ENCODE results near the gene NCF1. TPM values are rescaled to one million over a fixed set of nuclear protein-coding genes. Genes with fewer than 3 reads are reported as not detected.
A peak's percentile ranks its signal among the peaks of the same experiment; 100 is the strongest.
"Not testable (repeated sequence)": the region's sequence is repeated elsewhere in the genome, so short reads cannot be mapped to it uniquely, and the experiment has no call there.

The NCF1 gene
- total RNA-seq, 1 experiment from 2014 or later, result 0.68 TPM

DNA sequence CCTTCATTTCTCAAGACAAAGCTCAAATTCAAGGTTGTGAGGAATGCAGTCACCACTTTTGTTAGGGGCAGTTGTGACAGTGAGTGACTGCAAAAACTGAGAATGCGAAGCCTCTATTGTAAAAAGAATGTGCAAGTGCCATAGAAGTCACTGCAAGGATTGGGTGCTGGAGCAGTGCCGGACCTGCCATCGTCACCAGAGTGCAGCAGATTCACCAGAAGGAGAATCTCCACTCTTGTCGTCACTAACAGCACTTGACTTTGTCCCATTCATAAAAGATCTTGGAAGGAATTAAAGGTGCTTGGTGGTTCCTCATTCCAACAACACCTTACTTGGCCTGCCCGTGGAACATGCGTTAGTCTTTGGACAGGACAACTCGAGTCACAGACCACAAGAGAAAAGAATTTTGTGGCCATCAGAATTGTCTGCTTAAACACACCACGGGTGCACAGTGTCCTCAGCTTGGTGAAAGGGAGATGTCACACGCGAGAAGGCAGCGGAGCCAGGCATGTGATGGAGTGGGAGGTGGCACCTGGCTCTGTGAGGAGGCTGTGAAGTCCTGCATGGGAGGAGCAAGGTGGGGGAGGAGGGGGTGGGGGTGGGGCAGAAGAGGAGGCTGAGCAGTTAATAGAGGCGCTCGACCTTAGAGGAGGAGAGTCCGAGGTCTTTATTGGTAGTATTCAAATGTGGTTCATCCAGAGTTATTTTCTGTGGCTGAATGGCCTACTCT is 33.7 kb upstream of the NCF1 start:
- DNase-seq (ENCODE audit: low spot score); CTCF ChIA-PET; H3K27ac Mint-ChIP-seq; H3K27me3 Mint-ChIP-seq (ENCODE audit: low read depth); H3K4me3 Mint-ChIP-seq; H3K4me1 Mint-ChIP-seq; H3K9me3 Mint-ChIP-seq; ATAC-seq; H3K36me3 Mint-ChIP-seq; POLR2A ChIA-PET: not testable (repeated sequence)

DNA sequence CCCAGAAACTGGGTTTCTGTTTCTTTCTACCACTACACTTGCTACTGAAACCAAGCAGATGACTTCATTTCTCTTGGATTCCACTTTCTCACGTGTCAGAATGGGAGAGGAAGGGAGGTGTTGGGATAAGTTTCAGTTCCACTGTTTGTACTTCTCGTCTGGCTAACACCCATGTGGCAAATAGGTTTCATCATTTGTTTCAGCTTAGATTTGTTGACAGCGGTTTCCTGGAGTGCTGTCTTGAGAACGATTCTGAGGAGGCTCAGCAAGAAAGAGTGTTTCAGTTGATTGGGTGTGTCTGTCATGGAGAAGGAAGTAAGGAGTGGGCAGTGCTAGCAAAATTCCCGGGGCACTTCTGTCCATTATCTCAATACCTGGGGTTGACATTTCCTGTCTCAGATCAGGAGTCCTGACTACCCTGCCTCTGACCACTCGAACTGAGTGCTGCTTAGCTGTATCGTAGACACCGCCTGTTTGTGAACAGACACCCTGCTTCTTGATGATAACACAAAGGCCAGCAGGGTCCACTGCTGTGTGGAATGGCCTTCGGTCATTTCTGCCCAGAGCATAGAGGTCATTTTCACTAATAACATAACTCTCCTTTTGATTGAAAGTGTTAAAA is 29.8 kb upstream of the NCF1 start:
- H3K9me3 Mint-ChIP-seq; DNase-seq (ENCODE audit: low spot score); POLR2A ChIA-PET; H3K4me1 Mint-ChIP-seq; H3K36me3 Mint-ChIP-seq; H3K4me3 Mint-ChIP-seq; H3K27me3 Mint-ChIP-seq (ENCODE audit: low read depth); H3K27ac Mint-ChIP-seq; CTCF ChIA-PET; ATAC-seq: not testable (repeated sequence)

DNA sequence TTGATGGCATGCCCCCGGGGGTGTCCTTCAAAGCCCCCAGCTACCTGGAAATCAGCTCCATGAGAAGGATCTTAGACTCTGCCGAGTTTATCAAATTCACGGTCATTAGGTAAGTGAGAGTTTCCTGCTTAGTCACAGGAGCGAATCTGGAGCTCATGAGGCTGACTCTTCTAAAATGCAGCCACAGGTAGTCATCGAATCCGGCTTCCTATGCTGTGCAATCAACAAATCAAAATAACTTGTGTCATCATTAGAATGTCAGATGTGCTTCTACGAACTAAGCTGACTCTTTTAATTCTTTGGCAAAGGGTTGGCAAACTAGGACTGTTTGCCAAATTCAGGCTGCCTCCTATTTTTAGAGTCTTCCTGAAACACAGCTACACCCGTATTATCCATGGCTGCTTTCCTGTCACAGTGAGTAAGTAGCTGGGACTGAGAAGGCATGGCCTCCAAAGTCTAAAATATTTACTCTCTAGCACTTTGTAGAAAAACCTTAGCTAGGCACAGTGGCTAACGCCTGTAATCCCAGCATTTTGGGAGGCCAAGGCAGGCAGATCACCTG is 19.8 kb upstream of the NCF1 start:
- POLR2A ChIA-PET; H3K9me3 Mint-ChIP-seq; DNase-seq (ENCODE audit: low spot score); CTCF ChIA-PET; H3K4me1 Mint-ChIP-seq; H3K36me3 Mint-ChIP-seq; ATAC-seq; H3K4me3 Mint-ChIP-seq; H3K27ac Mint-ChIP-seq; H3K27me3 Mint-ChIP-seq (ENCODE audit: low read depth): not testable (repeated sequence)

DNA sequence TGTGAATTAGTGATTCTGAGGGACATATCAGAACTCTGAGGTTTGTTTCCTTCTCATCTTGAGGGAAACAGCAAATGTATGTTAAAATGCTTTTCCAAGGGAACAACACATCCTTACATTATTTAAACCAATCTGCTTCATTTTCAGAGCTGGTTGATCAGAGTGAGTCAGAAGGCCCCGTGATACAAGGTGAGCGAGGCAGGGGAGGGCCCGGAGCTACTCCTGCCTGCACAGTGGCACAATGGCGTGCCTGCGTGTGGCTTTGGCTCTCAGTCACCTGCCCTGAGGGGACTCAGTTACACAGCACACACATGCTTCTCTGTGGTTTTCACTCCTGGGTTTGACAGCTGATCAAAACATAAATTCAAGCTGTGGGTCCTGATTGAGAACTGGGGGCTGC is 17.1 kb upstream of the NCF1 start:
- H3K27me3 Mint-ChIP-seq (ENCODE audit: low read depth); H3K27ac Mint-ChIP-seq; ATAC-seq; DNase-seq (ENCODE audit: low spot score); CTCF ChIA-PET; H3K9me3 Mint-ChIP-seq; H3K36me3 Mint-ChIP-seq; H3K4me3 Mint-ChIP-seq; POLR2A ChIA-PET; H3K4me1 Mint-ChIP-seq: not testable (repeated sequence)

DNA sequence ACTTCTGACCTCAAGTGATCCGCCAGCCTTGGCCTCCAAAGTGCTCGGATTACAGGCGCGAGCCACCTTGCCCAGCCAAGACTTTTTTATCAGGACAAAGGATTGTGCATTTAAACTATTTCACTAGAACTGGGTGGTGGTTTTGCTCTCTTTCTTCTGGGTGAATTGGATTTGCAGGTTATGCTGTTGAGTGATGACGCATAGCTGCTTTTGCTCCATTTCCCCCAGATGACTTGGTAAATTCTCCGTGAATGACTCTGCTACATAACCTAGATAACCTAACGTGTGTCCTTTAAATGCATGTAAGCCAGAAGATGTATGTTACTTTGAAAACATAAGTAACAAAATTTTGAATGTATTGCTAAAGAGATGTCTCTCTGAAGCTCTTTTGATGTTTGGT is 15.5 kb upstream of the NCF1 start:
- H3K27ac Mint-ChIP-seq; H3K36me3 Mint-ChIP-seq; H3K4me1 Mint-ChIP-seq; DNase-seq (ENCODE audit: low spot score); H3K27me3 Mint-ChIP-seq (ENCODE audit: low read depth); ATAC-seq; H3K9me3 Mint-ChIP-seq; POLR2A ChIA-PET; CTCF ChIA-PET; H3K4me3 Mint-ChIP-seq: not testable (repeated sequence)

DNA sequence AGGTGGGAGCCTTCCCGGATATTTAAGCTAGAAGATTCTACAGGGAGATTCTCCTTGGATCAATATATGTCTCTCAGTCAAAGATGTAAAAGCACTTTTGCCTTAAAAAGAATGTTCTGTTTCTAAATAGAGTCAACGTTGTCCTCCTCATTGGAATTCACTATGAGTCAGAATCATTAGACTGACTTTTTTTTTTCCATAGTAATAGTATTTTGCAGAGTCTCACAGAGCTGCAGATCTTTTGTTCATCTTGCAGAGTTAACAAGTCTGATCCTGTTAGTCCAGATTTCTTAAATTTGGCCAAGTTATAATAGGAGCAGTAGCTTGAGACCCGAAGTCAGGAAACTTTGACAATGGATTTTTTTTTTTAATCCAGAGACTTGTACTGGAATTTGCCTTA is 14.8 kb upstream of the NCF1 start:
- H3K4me3 Mint-ChIP-seq; H3K36me3 Mint-ChIP-seq; H3K9me3 Mint-ChIP-seq; H3K27ac Mint-ChIP-seq; CTCF ChIA-PET; ATAC-seq; H3K4me1 Mint-ChIP-seq; H3K27me3 Mint-ChIP-seq (ENCODE audit: low read depth); DNase-seq (ENCODE audit: low spot score); POLR2A ChIA-PET: not testable (repeated sequence)

DNA sequence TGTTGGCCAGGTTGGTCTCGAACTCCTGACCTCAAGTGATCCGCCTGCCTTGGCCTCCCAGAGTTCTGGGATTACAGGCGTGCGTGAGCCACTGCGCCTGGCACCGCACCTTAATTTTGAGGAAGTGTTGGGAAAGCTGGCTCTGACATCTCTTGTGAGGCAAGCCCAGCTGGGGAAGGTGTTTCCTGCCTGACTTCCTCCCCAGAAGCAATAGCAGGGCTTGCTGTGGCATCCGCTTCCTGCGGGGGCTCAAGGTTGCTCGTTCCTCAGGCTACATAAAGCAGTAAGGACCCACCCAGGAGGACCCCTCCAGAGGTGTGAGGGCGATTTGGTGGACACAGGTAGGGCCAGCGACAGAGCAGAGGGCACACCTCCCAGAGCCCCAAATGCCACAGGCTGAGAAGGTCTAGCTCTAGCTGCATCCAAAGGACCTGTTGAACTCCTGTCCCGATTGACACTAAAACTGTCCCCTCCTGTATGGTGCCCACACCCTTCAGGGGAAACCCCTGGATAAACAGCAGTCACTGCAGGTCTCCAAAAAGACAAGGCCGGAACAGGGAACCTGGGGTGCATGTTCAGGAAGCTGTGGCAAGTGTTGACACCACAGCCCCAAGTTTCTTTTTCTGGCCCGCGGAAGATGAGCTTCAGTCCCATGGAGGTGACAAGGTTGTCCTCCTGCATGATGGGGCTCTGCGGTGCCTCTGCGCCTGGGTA is 8.4 kb upstream of the NCF1 start:
- H3K36me3 Mint-ChIP-seq; H3K27me3 Mint-ChIP-seq (ENCODE audit: low read depth); POLR2A ChIA-PET; H3K4me1 Mint-ChIP-seq; DNase-seq (ENCODE audit: low spot score); H3K27ac Mint-ChIP-seq; CTCF ChIA-PET; ATAC-seq; H3K4me3 Mint-ChIP-seq; H3K9me3 Mint-ChIP-seq: not testable (repeated sequence)

DNA sequence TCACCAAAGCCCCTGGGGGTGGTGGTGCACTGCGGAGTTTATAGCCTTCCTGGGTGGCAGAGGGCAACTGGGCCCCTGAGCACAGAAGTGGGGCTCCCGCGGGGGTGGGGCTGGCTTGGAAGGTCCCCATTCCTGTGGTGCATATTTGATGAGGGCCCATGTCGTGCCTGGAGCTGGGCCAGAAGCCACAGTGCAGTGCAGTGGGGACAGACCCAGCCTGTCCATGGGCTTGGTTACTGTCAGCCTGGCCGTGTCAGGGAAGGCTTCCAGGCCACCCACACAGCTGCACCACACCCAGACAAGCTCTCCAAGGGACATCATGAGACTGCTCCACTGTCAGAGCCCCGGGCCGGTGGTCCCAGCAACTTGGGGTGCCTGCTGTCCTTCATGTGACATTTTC is 7.3 kb upstream of the NCF1 start:
- POLR2A ChIA-PET; ATAC-seq; DNase-seq (ENCODE audit: low spot score); CTCF ChIA-PET; H3K36me3 Mint-ChIP-seq; H3K4me1 Mint-ChIP-seq; H3K9me3 Mint-ChIP-seq; H3K27ac Mint-ChIP-seq; H3K4me3 Mint-ChIP-seq; H3K27me3 Mint-ChIP-seq (ENCODE audit: low read depth): not testable (repeated sequence)

DNA sequence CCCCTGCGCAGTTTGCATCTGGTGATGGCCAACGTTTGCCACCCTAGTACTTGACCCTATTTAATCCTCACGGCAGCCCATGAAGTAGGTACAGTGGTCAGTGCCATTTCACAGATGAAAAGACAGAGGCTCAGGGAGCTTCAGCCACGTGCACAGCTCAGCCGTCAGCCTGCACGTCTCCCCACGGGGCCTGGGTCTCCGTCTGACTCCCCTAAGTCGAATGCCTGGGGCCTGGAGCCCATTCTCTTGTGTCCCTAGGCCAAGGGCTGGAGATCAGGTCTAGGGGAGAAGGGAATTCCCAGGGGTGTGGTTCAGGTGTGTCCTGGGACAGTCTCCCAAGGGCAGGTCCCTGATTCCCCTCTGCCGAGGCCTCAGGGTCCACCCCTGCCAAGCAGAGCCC is 6.8 kb upstream of the NCF1 start:
- DNase-seq (ENCODE audit: low spot score); CTCF ChIA-PET; H3K4me1 Mint-ChIP-seq; H3K9me3 Mint-ChIP-seq; POLR2A ChIA-PET; H3K36me3 Mint-ChIP-seq; H3K27me3 Mint-ChIP-seq (ENCODE audit: low read depth); H3K4me3 Mint-ChIP-seq; H3K27ac Mint-ChIP-seq; ATAC-seq: not testable (repeated sequence)

DNA sequence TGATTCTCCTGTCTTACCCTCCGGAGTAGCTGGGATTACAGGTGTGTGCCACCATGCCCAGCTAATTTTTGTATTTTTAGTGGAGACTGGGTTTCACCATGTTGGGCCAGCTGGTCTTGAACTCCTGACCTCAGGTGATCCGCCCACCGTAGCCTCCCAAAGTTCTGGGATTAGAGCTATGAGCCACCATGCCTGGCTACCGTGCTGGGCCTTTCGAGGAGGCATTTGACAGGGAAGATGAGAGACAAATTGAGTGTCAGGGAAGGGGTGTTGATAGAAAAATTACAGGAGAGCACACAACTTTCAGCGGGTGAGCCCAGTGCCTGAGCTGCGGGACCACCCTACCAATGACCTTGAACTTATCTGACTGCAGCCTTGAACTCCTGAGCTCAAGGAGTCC is 3.7 kb upstream of the NCF1 start:
- H3K9me3 Mint-ChIP-seq; POLR2A ChIA-PET; H3K27ac Mint-ChIP-seq; CTCF ChIA-PET; H3K4me3 Mint-ChIP-seq; DNase-seq (ENCODE audit: low spot score); ATAC-seq; H3K4me1 Mint-ChIP-seq; H3K36me3 Mint-ChIP-seq; H3K27me3 Mint-ChIP-seq (ENCODE audit: low read depth): not testable (repeated sequence)

DNA sequence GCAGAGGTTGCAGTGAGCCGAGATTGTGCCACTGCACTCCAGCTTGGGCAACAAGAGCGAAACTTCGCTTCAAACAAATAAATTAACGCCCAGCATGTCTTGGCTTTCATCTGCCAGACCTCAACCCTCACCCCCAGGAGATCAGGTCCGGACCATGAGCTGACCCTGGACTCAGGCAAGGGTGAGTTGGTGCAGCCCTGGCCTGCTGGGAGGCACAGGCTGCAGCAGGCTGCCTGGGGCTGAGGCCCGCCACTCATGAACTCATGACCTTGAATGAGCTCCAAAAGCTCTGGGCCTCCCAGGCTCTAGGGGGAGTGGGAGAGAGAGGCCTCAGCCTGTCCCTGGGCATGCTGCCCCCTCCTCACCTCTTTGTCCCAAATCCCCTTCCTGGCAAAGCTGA is 1.7 kb upstream of the NCF1 start:
- H3K27me3 Mint-ChIP-seq (ENCODE audit: low read depth); H3K36me3 Mint-ChIP-seq; H3K4me1 Mint-ChIP-seq; H3K4me3 Mint-ChIP-seq; CTCF ChIA-PET; H3K27ac Mint-ChIP-seq; H3K9me3 Mint-ChIP-seq; POLR2A ChIA-PET: not testable (repeated sequence)
- ATAC-seq (peak; percentile 86), DNase-seq (ENCODE audit: low spot score) (peak; percentile 23)

DNA sequence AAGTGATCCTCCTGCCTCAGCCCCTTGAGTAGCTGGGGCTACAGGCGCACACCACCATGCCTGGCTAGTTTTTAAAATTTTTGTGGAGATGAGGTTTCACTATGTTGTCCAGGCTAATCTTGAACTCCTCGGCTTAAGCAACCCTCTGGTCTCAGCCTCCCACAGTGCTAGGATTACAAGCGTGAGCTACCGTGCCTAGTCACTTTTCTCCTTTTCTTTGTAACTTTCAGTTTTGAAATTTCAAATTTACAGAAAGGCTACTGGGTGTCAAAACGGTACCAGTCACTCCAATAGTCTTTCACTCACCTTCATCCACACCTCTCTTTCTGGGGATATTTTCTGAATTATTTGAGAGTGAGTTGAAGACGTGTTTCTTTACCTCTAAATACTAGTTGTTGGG is 1.3 kb downstream of the NCF1 start:
- CTCF ChIA-PET, ATAC-seq, H3K36me3 Mint-ChIP-seq: not testable (repeated sequence)

More for the DNA sequence above, 1.3 kb downstream of the NCF1 start:
- H3K27me3 Mint-ChIP-seq (ENCODE audit: low read depth); POLR2A ChIA-PET; DNase-seq (ENCODE audit: low spot score); H3K4me1 Mint-ChIP-seq; H3K9me3 Mint-ChIP-seq; H3K27ac Mint-ChIP-seq; H3K4me3 Mint-ChIP-seq: not testable (repeated sequence)
